Measurements from ENCODE around the gene NFASC.

NFASC gene

GRCh38 chr1:204869097-204869496, 1.6 kb upstream of the NFASC start:
- no peaks in the 10 kb centered on the region for H3K4me1 ChIP-seq (ENCODE audit: control insufficient read depth in 2 of 2, insufficient read depth in 2 of 2, low read length in 2 of 2)
- H3K27me3 ChIP-seq (ENCODE audit: control insufficient read depth in 2 of 2, insufficient read depth in 2 of 2, low read length in 2 of 2) = no peaks in the 10 kb centered on the region
- H3K9me3 ChIP-seq (ENCODE audit: control insufficient read depth in 2 of 2, low read length in 2 of 2) = no peaks in the 10 kb centered on the region
- H3K4me3 ChIP-seq (ENCODE audit: low read length in 2 of 2) = no peak overlapping the region
- no peaks in the 10 kb centered on the region for H3K36me3 ChIP-seq (ENCODE audit: control insufficient read depth in 2 of 2, insufficient read depth in 2 of 2, low read length in 2 of 2)
- H3K9ac ChIP-seq (ENCODE audit: low read depth in 1 of 2, low read length in 2 of 2) = no peak overlapping the region
- no peak overlapping the region for H3K27ac ChIP-seq (ENCODE audit: low read depth in 2 of 2, low read length in 2 of 2)

GRCh38 chr1:204871405-204872037, 859 bp downstream of the NFASC start:
- no peak overlapping the region for H3K4me3 ChIP-seq (ENCODE audit: low read length in 2 of 2)
- no peaks in the 10 kb centered on the region for H3K9me3 ChIP-seq (ENCODE audit: control insufficient read depth in 2 of 2, low read length in 2 of 2)
- no peaks in the 10 kb centered on the region for H3K27me3 ChIP-seq (ENCODE audit: control insufficient read depth in 2 of 2, insufficient read depth in 2 of 2, low read length in 2 of 2)
- H3K4me1 ChIP-seq (ENCODE audit: control insufficient read depth in 2 of 2, insufficient read depth in 2 of 2, low read length in 2 of 2) = no peaks in the 10 kb centered on the region
- H3K36me3 ChIP-seq (ENCODE audit: control insufficient read depth in 2 of 2, insufficient read depth in 2 of 2, low read length in 2 of 2) = no peaks in the 10 kb centered on the region
- H3K27ac ChIP-seq (ENCODE audit: low read depth in 2 of 2, low read length in 2 of 2) = no peak overlapping the region
- no peak overlapping the region for H3K9ac ChIP-seq (ENCODE audit: low read depth in 1 of 2, low read length in 2 of 2)

GRCh38 chr1:204872262-204872881, 1.7 kb downstream of the NFASC start:
- H3K9ac ChIP-seq (ENCODE audit: low read depth in 1 of 2, low read length in 2 of 2) = no peak overlapping the region
- no peaks in the 10 kb centered on the region for H3K27me3 ChIP-seq (ENCODE audit: control insufficient read depth in 2 of 2, insufficient read depth in 2 of 2, low read length in 2 of 2)
- H3K27ac ChIP-seq (ENCODE audit: low read depth in 2 of 2, low read length in 2 of 2) = no peak overlapping the region
- no peaks in the 10 kb centered on the region for H3K36me3 ChIP-seq (ENCODE audit: control insufficient read depth in 2 of 2, insufficient read depth in 2 of 2, low read length in 2 of 2)
- no peaks in the 10 kb centered on the region for H3K9me3 ChIP-seq (ENCODE audit: control insufficient read depth in 2 of 2, low read length in 2 of 2)
- H3K4me1 ChIP-seq (ENCODE audit: control insufficient read depth in 2 of 2, insufficient read depth in 2 of 2, low read length in 2 of 2) = no peaks in the 10 kb centered on the region
- H3K4me3 ChIP-seq (ENCODE audit: low read length in 2 of 2) = no peak overlapping the region

- no peaks in the 10 kb centered on the region for H3K4me1 ChIP-seq (ENCODE audit: control insufficient read depth in 2 of 2, insufficient read depth in 2 of 2, low read length in 2 of 2)
Observed at GRCh38 chr1:204873176-204873575, 2.5 kb downstream of the NFASC start.

GRCh38 chr1:204873714-204874113, 3.1 kb downstream of the NFASC start:
- no peak overlapping the region for H3K4me3 ChIP-seq (ENCODE audit: low read length in 2 of 2)
- no peaks in the 10 kb centered on the region for H3K4me1 ChIP-seq (ENCODE audit: control insufficient read depth in 2 of 2, insufficient read depth in 2 of 2, low read length in 2 of 2)
- H3K9ac ChIP-seq (ENCODE audit: low read depth in 1 of 2, low read length in 2 of 2) = no peak overlapping the region
- H3K27me3 ChIP-seq (ENCODE audit: control insufficient read depth in 2 of 2, insufficient read depth in 2 of 2, low read length in 2 of 2) = no peaks in the 10 kb centered on the region
- H3K36me3 ChIP-seq (ENCODE audit: control insufficient read depth in 2 of 2, insufficient read depth in 2 of 2, low read length in 2 of 2) = no peaks in the 10 kb centered on the region
- no peaks in the 10 kb centered on the region for H3K9me3 ChIP-seq (ENCODE audit: control insufficient read depth in 2 of 2, low read length in 2 of 2)
- no peak overlapping the region for H3K27ac ChIP-seq (ENCODE audit: low read depth in 2 of 2, low read length in 2 of 2)

More at GRCh38 chr1:204873176-204873575, 2.5 kb downstream of the NFASC start:
- Histone ChIP-seq H3K27me3 (ENCODE audit: control insufficient read depth in 2 of 2, insufficient read depth in 2 of 2, low read length in 2 of 2) (no peaks in the 10 kb centered on the region), H3K9me3 (ENCODE audit: control insufficient read depth in 2 of 2, low read length in 2 of 2) (no peaks in the 10 kb centered on the region), H3K4me3 (ENCODE audit: low read length in 2 of 2) (no peak overlapping the region), H3K9ac (ENCODE audit: low read depth in 1 of 2, low read length in 2 of 2) (no peak overlapping the region), H3K36me3 (ENCODE audit: control insufficient read depth in 2 of 2, insufficient read depth in 2 of 2, low read length in 2 of 2) (no peaks in the 10 kb centered on the region), H3K27ac (ENCODE audit: low read depth in 2 of 2, low read length in 2 of 2) (no peak overlapping the region)

GRCh38 chr1:204874274-204874673, 3.6 kb downstream of the NFASC start:
- no peaks in the 10 kb centered on the region for H3K4me1 ChIP-seq (ENCODE audit: control insufficient read depth in 2 of 2, insufficient read depth in 2 of 2, low read length in 2 of 2)
- H3K36me3 ChIP-seq (ENCODE audit: control insufficient read depth in 2 of 2, insufficient read depth in 2 of 2, low read length in 2 of 2) = no peaks in the 10 kb centered on the region
- no peak overlapping the region for H3K27ac ChIP-seq (ENCODE audit: low read depth in 2 of 2, low read length in 2 of 2)
- H3K4me3 ChIP-seq (ENCODE audit: low read length in 2 of 2) = no peak overlapping the region
- no peaks in the 10 kb centered on the region for H3K27me3 ChIP-seq (ENCODE audit: control insufficient read depth in 2 of 2, insufficient read depth in 2 of 2, low read length in 2 of 2)
- H3K9ac ChIP-seq (ENCODE audit: low read depth in 1 of 2, low read length in 2 of 2) = no peak overlapping the region
- no peaks in the 10 kb centered on the region for H3K9me3 ChIP-seq (ENCODE audit: control insufficient read depth in 2 of 2, low read length in 2 of 2)

- H3K27ac ChIP-seq (ENCODE audit: low read depth in 2 of 2, low read length in 2 of 2) = no peak overlapping the region
- no peaks in the 10 kb centered on the region for H3K36me3 ChIP-seq (ENCODE audit: control insufficient read depth in 2 of 2, insufficient read depth in 2 of 2, low read length in 2 of 2)
- H3K27me3 ChIP-seq (ENCODE audit: control insufficient read depth in 2 of 2, insufficient read depth in 2 of 2, low read length in 2 of 2) = no peaks in the 10 kb centered on the region
- H3K9ac ChIP-seq (ENCODE audit: low read depth in 1 of 2, low read length in 2 of 2) = no peak overlapping the region
- H3K9me3 ChIP-seq (ENCODE audit: control insufficient read depth in 2 of 2, low read length in 2 of 2) = no peaks in the 10 kb centered on the region
- no peak overlapping the region for H3K4me3 ChIP-seq (ENCODE audit: low read length in 2 of 2)
- H3K4me1 ChIP-seq (ENCODE audit: control insufficient read depth in 2 of 2, insufficient read depth in 2 of 2, low read length in 2 of 2) = no peaks in the 10 kb centered on the region
Observed at GRCh38 chr1:204875255-204875654, 4.6 kb downstream of the NFASC start.

- Histone ChIP-seq H3K9me3 (ENCODE audit: control insufficient read depth in 2 of 2, low read length in 2 of 2) (no peaks in the 10 kb centered on the region), H3K27ac (ENCODE audit: low read depth in 2 of 2, low read length in 2 of 2) (peak overlapping the region in 1 of 2 donors; percentile 1), H3K4me3 (ENCODE audit: low read length in 2 of 2) (no peak overlapping the region), H3K4me1 (ENCODE audit: control insufficient read depth in 2 of 2, insufficient read depth in 2 of 2, low read length in 2 of 2) (peaks cover 4 to 8% of the 10 kb centered on the region in 2 donors), H3K9ac (ENCODE audit: low read depth in 1 of 2, low read length in 2 of 2) (no peak overlapping the region), H3K27me3 (ENCODE audit: control insufficient read depth in 2 of 2, insufficient read depth in 2 of 2, low read length in 2 of 2) (no peaks in the 10 kb centered on the region), H3K36me3 (ENCODE audit: control insufficient read depth in 2 of 2, insufficient read depth in 2 of 2, low read length in 2 of 2) (no peaks in the 10 kb centered on the region)
Observed at GRCh38 chr1:204878621-204879234, 8.1 kb downstream of the NFASC start.

- Histone ChIP-seq H3K27ac (ENCODE audit: low read depth in 2 of 2, low read length in 2 of 2) (peak overlapping the region in 1 of 2 donors; percentile 15), H3K9me3 (ENCODE audit: control insufficient read depth in 2 of 2, low read length in 2 of 2) (no peaks in the 10 kb centered on the region), H3K4me1 (ENCODE audit: control insufficient read depth in 2 of 2, insufficient read depth in 2 of 2, low read length in 2 of 2) (peaks cover 4 to 8% of the 10 kb centered on the region in 2 donors), H3K36me3 (ENCODE audit: control insufficient read depth in 2 of 2, insufficient read depth in 2 of 2, low read length in 2 of 2) (no peaks in the 10 kb centered on the region), H3K9ac (ENCODE audit: low read depth in 1 of 2, low read length in 2 of 2) (no peak overlapping the region), H3K27me3 (ENCODE audit: control insufficient read depth in 2 of 2, insufficient read depth in 2 of 2, low read length in 2 of 2) (no peaks in the 10 kb centered on the region), H3K4me3 (ENCODE audit: low read length in 2 of 2) (no peak overlapping the region)
Observed at GRCh38 chr1:204879351-204879750, 8.7 kb downstream of the NFASC start.

- Histone ChIP-seq H3K9ac (ENCODE audit: low read depth in 1 of 2, low read length in 2 of 2) (no peak overlapping the region), H3K27ac (ENCODE audit: low read depth in 2 of 2, low read length in 2 of 2) (peak overlapping the region in 1 of 2 donors; percentile 6), H3K4me3 (ENCODE audit: low read length in 2 of 2) (no peak overlapping the region), H3K9me3 (ENCODE audit: control insufficient read depth in 2 of 2, low read length in 2 of 2) (no peaks in the 10 kb centered on the region), H3K4me1 (ENCODE audit: control insufficient read depth in 2 of 2, insufficient read depth in 2 of 2, low read length in 2 of 2) (peaks cover 7 to 13% of the 10 kb centered on the region in 2 donors), H3K36me3 (ENCODE audit: control insufficient read depth in 2 of 2, insufficient read depth in 2 of 2, low read length in 2 of 2) (no peaks in the 10 kb centered on the region), H3K27me3 (ENCODE audit: control insufficient read depth in 2 of 2, insufficient read depth in 2 of 2, low read length in 2 of 2) (no peaks in the 10 kb centered on the region)
Observed at GRCh38 chr1:204880906-204881305, 10.2 kb downstream of the NFASC start.
